Muscle of back (tissue), 11 donors: ENCODE measurements around the gene KCNQ1OT1. TPM values are rescaled to one million over a fixed set of nuclear protein-coding genes. Genes with fewer than 3 reads are reported as not detected.

Experiments used
- DNase-seq, 3 donors: peaks; one replicate each; pipeline versions ENCODE4 v3.0.0 to v3.0.0-alpha.2; 2013
- polyA plus RNA-seq, 10 donors: library from polyadenylated mRNA; unstranded; fragments of 120-200 nt; gene quantifications; one replicate each; pipeline ENCODE4 v1.2.1, GENCODE V29; 2013; ENCODE audit not compliant: insufficient read length in 10 of 10

Gene KCNQ1OT1
- polyA plus RNA-seq, 10 donors = 0.46 to 2.2 (median 0.86) TPM

DNA sequence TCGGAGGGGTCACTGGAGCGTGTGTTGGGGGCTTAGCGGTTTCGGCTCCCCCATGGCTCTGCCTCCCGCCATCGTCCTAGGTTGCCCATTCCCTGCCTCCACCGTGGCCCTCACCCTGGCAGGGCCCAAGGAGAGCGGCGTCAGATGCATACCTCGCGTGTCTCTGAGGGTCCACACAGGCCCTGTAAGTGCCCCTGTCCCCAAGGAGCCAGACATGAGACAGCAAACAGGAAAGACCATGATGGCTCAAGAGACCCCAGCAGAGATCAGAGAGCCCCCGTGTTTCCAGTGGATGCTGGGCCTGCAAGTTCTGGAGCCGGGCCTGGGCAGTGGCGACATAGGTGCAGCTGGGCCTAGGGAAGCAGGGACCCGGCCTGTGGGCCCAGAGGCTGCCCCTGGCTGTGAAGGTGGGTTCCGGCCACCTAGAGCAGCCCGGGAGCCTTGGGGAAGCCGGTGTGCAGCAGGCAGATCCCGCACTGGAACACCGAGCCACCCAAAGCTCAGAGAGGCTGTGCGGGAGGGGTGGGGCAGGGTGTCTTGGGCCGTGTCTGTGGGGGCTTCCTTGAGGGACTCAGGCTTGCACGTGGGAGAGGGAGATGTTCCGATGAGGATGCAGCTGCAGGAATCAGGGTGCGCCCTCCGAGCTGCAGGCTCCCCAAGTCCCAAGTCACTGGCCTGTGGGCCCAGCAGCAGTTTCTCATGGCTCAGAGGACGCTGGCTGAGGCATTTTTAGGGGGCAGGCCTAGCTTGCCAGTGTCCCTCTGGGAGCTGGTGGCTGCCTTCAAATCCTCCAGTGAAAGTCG lies 126.4 kb downstream of the KCNQ1OT1 start:
- no peak for DNase-seq

DNA sequence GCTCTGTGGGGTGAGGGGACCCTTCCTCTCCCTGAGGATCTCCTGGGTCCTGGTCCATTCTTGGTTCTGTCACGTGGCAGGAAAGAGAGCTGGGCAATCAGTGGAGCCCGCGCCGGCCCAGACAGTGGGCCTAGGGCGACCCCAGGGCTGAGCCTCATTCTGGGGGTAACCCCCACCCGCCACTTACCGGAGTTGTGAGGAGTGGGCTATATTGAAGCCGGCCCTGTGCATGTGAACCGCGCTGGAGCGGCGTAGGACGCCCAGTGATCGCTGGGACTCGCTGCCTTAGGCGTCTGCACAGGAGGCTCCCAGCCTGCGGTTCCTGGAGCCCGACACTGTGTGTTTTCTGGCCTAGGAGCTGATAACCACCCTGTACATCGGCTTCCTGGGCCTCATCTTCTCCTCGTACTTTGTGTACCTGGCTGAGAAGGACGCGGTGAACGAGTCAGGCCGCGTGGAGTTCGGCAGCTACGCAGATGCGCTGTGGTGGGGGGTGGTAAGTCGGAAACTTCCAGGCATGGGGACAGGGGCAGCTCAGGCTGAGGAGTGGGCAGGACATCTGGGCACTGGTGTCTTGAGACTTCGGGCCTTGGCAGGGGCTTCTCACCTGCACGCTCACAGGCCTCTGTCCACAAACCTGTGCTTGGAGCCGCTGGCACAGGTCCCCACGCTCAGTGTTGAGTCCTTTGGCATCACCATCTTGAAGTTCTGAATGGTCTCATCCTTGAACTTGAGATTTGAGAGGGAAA lies 127.1 kb downstream of the KCNQ1OT1 start:
- DNase-seq = no peak

DNA sequence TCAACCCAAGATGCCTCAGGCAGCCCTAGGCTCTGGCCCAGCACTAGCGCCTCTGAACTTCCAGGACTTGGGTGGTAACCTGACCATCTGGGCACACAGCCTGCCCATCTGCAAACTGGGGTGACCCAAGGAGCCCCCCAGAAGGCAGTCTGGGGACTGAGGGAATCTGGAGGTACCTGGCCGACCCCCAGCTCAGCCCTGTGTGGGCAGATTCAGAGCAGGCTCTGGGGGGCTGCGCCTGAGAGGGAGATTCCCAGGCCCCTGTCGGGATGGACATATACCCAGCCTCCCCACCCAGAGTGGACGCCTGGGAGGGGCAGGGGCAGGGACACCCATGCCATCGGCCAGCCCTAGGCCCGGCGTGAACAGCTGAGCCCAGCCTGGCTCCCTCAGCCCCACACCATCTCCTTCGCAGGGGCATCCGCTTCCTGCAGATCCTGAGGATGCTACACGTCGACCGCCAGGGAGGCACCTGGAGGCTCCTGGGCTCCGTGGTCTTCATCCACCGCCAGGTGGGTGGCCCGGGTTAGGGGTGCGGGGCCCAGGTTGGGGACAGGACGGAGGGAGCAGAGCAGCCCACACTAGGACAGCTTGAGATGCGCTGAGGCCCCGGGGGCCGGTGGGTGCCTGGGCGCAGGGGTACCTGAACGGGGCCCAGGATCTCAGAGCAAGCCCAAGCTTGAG lies 128.1 kb downstream of the KCNQ1OT1 start:
- no peak for DNase-seq

DNA sequence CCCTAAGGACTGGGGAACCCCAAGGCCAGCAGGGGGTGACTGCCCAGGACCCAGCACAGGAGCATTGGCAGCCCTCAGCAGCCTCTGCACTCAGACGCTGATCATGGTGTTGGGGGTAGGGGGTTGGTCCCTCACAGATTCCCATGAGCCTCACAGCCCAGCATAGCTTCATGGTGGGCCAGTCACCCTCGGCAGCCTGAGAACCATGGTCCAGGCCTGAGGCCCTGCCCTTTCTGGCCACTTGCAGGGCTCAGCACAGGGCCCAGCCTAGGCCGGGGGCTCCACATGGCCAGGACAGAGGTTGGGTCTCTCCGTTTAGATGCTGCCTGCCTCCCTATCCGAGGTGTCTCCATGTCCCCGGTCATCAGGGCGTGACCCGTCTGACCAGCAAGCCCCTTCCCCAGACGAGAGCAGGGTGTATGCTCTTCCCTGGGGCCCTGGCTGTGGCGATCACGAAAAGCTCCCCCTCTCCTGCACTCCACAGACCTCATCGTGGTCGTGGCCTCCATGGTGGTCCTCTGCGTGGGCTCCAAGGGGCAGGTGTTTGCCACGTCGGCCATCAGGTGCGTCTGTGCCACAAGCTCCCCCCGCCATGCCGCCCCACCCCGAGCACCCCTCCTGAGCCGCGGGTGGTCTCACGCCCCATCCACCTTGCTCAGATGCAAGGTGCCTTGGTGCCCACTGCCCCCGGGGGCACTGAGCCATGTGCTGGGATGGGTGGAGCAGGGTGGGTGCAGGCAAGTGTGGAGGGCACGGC lies 128.8 kb downstream of the KCNQ1OT1 start:
- DNase-seq = no peak

DNA sequence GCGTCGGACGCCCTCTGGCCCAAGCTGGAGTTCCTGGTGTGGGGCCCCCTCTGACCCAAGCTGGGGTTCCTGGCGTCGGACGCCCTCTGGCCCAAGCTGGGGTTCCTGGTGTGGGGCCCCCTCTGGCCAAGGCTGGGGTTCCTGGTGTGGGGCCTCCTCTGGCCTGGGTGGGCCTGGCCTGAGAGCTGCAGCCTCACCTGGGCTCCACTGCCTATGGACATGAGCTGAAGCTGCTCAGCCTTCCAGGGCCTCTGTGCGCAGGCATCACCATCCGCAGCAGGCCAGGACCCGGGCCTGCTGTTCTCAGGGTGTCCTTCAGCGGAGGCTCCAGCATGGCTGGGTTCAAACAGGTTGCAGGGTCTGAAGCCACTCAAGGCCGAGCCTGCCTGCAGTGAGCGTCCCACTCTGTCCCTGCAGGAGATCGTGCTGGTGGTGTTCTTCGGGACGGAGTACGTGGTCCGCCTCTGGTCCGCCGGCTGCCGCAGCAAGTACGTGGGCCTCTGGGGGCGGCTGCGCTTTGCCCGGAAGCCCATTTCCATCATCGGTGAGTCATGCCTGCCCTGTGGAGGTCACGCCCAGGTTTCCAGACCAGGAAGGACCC lies 129.5 kb downstream of the KCNQ1OT1 start:
- no peak for DNase-seq

DNA sequence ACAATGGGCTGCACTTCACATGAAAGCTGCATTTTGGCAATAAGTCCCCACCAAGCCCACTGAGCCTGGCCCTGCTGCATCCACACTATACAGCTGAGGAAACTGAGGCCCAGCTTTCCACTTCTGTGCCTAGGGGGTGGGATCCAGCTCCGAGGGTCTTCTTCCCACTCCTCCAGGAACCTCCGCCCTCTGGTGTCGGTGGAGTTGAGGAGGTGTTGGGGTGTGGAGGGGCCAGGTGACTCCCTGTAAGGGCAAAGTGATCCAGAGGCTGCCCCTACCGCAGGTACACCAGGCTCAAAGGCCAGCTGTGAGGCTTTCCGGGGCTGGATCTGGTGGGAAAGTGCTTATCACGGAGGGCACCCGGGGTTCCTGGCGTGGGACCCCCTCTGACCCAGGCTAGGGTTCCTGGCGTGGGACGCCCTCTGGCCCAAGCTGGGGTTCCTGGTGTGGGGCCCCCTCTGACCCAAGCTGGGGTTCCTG lies 130.0 kb downstream of the KCNQ1OT1 start:
- DNase-seq = no peak

DNA sequence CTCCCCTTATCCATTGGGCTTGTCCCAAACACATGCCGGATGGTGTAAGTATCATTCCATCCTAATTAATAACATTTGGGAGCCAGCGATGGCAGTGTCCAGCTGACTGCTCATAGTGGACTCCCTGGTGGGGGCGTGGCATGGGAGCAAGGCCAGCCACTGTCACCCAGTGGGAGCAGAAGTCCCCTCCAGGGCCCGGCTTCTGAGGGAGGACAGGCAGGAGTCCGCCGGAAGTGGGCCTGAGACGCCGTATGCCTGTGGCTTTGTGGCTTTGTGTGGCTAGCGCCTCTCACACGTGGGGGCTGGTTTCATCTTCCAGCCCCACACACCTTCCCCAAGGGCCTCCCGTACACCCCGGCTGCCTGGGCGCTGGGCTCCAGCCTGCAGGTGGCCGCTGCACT lies 130.5 kb downstream of the KCNQ1OT1 start:
- DNase-seq = no peak

DNA sequence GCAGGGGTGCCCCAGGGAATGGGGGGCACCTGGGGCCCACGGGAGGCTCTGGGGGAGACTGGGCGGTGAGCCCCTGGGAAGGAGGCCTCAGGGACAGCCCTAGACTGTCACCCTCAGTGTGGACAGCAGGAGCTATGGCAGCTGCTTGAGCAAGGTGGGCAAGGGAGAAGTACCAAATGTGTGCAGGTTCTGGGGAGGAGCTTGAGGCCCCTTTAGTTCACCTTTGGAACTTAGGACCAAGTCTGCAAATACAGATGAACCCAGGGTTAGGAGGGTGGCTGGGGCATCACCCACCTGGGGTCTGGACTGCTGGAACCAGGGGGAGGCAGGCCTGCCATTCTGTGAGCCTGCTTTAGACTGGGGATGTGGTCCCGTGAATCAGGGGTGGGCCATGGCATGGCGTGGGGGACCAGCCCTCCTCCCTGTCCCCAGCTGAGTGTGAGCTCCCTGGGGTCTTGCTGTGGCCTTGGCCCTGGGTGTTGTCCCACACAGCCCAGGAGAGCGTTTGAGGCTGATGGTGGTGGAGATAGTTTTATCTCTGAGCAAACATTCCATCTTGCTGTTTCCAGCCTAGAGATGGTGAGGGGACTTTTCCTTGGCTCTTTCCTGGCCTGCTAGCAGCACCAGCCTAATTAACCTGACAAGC lies 132.6 kb downstream of the KCNQ1OT1 start:
- DNase-seq = no peak

DNA sequence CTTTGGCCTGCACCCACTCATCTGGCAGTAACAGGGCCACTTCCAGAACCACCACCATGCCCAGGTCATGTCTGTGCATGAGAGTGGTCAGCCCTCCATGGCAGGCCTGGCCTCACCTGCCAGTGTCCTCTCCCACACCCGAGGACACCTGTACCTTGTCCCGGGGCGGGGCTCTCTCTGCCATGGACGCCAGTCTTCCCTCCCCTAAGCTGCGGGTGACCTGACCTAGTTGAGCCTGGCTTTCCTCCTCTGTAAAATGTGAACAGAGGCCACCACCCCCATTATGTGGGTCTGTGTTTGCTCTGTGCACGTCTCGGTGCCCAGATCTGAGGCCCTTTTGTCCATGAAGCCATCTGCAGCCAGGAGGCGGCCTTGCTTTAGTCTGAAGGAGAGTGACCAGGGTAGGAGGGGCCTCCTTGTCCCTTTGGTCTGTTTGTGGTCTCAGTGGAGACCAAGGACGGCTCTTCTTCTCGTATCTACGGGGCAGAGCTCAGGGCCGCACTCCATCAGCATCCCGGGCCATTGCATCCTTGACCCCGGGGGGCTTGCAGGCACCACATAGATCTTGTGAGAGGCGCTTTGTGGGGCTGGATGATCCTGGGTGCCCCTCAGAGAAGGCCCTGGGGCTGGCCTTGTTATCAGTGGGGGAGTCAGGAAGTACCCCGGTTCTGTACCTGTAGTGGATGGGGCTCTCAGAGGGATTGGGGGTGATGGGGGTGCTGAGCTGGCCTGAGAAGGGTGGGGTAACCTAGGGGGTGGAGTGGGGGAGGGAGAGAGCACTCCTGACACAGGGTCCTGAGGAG lies 133.4 kb downstream of the KCNQ1OT1 start:
- DNase-seq = no peak

DNA sequence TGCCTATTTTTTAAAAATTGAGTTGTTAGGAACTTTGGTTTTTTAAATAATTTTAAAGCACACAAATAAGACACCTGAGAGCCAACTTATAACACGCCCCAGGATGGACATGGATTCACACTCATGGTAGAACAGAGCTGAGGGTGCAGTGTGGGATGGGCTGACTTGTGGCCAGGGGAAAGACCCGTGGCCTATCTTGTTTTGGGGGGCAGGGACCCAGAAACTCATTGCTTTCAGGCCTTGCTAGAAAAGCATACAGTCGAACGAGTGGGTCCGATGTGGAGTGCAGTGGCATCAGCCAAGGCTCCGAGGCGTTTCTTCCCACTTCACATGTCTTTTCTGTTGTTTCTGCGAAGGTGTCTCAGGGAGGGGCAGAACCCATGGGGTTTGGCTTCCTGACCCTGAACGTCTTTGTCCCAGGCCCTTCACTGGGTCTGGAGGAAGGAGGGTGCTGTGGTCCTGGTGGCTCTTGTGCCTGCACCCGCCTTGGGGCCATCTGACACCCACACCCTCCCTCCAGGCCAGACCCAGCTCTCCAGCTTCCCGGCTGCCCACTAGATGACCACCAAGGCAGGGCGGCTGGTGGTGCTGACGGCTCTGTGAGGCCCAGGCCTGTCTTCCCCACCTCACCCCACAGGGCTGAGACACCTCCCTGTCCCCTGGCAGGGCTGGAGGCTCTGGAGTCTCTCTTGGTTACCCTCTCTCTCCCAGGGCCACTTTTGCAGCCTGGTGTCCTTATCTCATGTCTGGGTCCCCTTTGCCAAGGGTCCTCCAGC lies 134.2 kb downstream of the KCNQ1OT1 start:
- DNase-seq = no peak

DNA sequence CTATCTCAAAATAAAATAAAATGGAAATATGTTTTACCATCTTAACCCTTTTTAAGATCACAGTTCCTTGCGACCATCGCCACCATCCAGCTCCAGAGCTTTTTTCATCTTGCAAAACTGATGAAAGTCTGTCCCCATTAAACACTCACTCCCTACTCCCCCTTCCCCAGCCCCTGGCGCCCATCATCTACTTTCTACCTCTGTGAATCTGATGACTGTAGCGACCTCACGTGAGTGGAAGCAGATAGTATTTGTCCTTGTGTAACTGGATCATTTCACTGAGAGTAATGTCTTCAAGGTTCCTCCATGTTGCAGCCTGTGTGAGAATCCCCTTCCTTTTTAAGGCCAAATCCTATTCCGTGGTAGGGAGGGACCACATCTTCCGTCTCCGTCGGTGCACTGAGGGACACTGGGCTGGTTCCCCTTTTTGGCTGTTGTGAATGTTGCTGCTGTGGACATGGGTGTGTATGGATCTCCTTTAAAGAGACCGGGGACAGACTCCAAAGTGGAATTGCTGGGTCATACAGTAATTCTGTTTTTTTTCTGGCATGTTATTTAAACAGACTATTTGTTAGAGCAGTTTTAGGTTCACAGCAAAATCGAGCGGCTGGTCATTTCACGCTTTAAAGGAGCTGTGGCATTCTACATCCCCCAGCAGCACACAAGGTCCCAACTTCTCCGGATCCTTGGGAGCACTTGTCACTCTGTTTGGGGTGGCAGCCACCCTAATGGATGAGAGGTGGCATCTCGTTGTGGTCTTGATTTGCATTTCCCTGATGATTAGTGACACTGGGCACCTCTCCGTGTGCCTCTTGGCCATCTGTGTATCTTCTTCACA lies 135.0 kb downstream of the KCNQ1OT1 start:
- DNase-seq = no peak

DNA sequence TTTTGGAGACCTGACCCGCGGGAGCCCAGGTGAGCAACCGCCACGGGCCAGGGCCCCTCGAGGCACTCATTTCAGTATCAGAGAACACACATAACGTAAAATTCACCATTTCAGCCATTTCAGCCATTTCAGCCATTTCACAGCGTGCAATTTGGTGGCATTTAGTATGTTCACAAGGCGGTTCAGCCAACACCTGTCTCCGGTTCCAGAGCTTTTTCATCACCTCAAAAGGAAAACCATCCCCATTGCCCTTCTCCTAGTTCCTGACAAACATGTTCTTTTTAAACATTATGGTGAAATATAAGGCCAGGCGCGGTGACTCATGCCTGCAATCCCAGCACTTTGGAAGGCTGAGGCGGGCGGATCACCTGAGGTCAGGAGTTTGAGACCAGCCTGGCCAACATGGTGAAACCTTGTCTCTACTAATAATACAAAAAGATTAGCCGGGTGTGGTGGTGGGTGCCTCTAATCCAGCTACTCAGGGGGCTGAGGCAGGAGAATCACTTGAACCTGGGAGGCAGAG lies 135.7 kb downstream of the KCNQ1OT1 start:
- no peak for DNase-seq

DNA sequence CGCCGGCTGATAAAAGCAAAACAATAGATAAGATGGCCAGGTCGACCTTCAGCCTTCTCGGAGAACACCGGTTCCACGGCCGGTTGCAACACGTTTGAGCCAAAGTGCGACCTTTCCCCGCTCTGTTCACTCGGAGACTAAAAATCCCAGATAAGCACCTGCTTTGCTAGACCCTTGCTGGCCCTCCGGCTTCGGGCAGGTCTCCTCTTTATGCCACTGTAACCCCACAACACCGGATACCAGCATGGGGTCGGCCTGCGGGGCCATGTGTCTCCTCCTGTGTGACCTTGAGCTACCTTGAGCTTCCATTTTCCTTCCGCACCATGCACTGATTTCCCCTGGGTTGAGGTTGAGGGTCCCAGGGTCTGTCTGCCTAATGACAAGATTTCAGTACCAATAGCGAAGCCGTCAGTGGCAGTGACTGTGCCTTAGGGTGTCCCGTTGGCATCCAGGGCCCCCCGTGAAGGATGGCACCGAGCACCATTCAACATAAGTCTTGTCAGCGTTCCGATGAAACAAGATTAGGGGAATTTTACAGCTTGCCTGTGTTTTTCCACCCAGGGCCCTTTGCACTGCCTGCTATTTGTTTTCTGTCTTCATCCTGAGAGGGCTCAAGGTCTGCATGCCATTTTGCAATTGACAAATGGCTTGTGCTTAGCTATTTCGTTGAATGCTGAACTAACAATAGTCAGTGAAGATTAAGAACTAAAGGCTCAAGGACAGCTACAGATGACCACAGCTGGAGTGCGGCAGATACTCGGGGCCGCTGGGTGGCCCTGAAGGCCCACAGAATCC lies 136.4 kb downstream of the KCNQ1OT1 start:
- no peak for DNase-seq

DNA sequence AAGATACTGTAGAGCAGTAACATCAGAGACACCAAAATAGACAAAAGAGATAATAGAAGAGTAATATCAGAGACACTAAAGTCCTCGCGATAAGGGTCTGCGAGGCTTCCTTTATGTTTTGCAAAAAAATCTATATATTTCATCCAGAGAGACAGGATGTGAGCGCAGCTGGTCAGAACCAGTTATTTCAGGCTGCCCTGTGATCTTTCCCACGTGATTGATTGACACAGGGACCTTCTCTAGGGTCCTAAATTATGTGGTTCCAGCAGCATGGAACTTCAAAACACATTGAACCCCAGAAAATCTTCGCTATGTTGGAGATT lies 136.9 kb downstream of the KCNQ1OT1 start:
- no peak for DNase-seq

DNA sequence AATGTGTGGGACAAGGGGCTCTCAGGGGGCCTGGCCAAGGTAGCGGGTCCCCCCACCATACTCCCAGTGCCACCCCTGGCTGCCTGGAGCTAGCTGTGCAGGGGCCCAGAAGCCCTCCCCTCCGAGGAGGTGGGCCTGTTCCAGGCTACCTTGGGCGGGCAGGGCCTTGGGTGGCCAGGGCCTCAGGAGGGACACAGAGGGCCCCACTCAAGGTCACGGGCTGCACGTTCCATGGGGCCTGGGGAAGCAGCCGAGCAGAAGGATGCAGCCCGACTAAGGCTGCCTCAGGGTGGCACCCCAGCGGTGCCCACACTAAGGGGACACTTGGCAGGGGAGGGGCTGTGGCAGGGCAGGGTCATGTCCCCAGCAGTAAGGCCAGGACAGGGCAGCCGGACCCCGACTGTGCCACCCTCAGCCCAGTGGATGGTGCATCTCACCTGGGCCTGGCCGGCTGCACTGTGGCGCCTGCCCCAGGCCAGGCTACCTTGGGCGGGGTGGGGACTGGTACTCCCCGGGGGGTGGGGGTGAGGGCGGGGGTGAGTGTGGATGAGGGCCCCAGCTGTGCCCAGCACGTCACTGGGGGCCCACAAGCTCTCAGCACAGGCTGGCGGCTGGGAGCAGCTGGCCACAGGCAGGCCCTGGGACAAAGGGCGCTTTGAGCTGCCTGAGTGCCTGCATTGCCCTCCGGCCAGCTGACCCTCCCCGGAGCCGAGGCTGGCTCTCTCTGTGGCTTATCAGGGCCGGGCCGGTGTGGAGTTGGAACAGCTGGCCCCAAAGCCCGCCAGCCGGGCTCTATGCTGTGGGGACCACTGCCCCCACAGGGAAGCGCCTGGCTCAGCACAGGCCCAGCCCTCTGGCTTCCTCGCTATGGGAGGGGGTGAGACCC lies 137.9 kb downstream of the KCNQ1OT1 start:
- no peak for DNase-seq
